ENCODE data around the gene FHL5.

GRCh38 chr6:96528193-96528592, 34.7 kb upstream of the FHL5 start:
- no peak for TF ChIP-seq CTCF (conservative IDR thresholded peaks at IDR 0.05; ENCODE audit: low read depth, low read length)
- TF ChIP-seq EZH2 (IDR thresholded peaks at IDR 0.05; ENCODE audit: low read length, unreplicated experiment) = no peak
